ENCODE measurements around the gene SGMS1.
A peak's percentile ranks its signal among the peaks of the same experiment; 100 is the strongest.
"Not testable (repeated sequence)": the region's sequence is repeated elsewhere in the genome, so short reads cannot be mapped to it uniquely, and the experiment has no call there.

SGMS1 gene

GRCh38 chr10:50501478-50501877 lies 122.3 kb downstream of the SGMS1 start:
- peaks cover 5% of the 10 kb centered on the region for H3K4me1 Mint-ChIP-seq
- no peak overlapping the region for H3K4me3 Mint-ChIP-seq
- no peaks in the 10 kb centered on the region for H3K36me3 Mint-ChIP-seq (ENCODE audit: low read depth)
- no peak overlapping the region for H3K27ac Mint-ChIP-seq
- H3K9me3 Mint-ChIP-seq: no peaks in the 10 kb centered on the region
- TF ChIP-seq CTCF (IDR thresholded peaks at IDR 0.05; ENCODE audit: unreplicated experiment in 3 of 3): no peak
- peaks cover 3% of the 10 kb centered on the region for H3K27me3 Mint-ChIP-seq (ENCODE audit: low read depth)

GRCh38 chr10:50498465-50498864 lies 125.3 kb downstream of the SGMS1 start:
- no peak for TF ChIP-seq CTCF (IDR thresholded peaks at IDR 0.05; ENCODE audit: unreplicated experiment in 3 of 3)
- H3K9me3 Mint-ChIP-seq: no peaks in the 10 kb centered on the region
- H3K27me3 Mint-ChIP-seq (ENCODE audit: low read depth): peaks cover 3% of the 10 kb centered on the region
- no peak overlapping the region for H3K27ac Mint-ChIP-seq
- no peaks in the 10 kb centered on the region for H3K36me3 Mint-ChIP-seq (ENCODE audit: low read depth)
- no peak overlapping the region for H3K4me3 Mint-ChIP-seq
- H3K4me1 Mint-ChIP-seq: peaks cover 5% of the 10 kb centered on the region

- Mint-ChIP-seq H3K36me3 (ENCODE audit: low read depth) (no peaks in the 10 kb centered on the region), H3K4me3 (no peak overlapping the region), H3K27ac (peak overlapping the region in 2 of 3 experiments; percentile 35 to 55), H3K4me1 (peaks cover 5% of the 10 kb centered on the region), H3K9me3 (no peaks in the 10 kb centered on the region), H3K27me3 (ENCODE audit: low read depth) (peaks cover 3% of the 10 kb centered on the region)
- TF ChIP-seq CTCF (IDR thresholded peaks at IDR 0.05; ENCODE audit: unreplicated experiment in 3 of 3): no peak
Observed at GRCh38 chr10:50497758-50498157, 126.0 kb downstream of the SGMS1 start.

GRCh38 chr10:50496228-50496627 lies 127.5 kb downstream of the SGMS1 start:
- Mint-ChIP-seq H3K4me3 (no peak overlapping the region), H3K9me3 (no peaks in the 10 kb centered on the region), H3K27me3 (ENCODE audit: low read depth) (peaks cover 3% of the 10 kb centered on the region), H3K27ac (no peak overlapping the region), H3K4me1 (peaks cover 5% of the 10 kb centered on the region), H3K36me3 (ENCODE audit: low read depth) (no peaks in the 10 kb centered on the region)
- no peak for TF ChIP-seq CTCF (IDR thresholded peaks at IDR 0.05; ENCODE audit: unreplicated experiment in 3 of 3)

GRCh38 chr10:50490241-50490640 lies 133.5 kb downstream of the SGMS1 start:
- TF ChIP-seq CTCF (IDR thresholded peaks at IDR 0.05; ENCODE audit: unreplicated experiment in 3 of 3): no peak

GRCh38 chr10:50484550-50484949 lies 139.2 kb downstream of the SGMS1 start:
- H3K4me3 Mint-ChIP-seq; H3K4me1 Mint-ChIP-seq; H3K27me3 Mint-ChIP-seq (ENCODE audit: low read depth); H3K27ac Mint-ChIP-seq: not testable (repeated sequence)
- Mint-ChIP-seq H3K36me3 (ENCODE audit: low read depth) (peaks cover 22% of the 10 kb centered on the region), H3K9me3 (peaks cover 40% of the 10 kb centered on the region)

More at GRCh38 chr10:50490241-50490640, 133.5 kb downstream of the SGMS1 start:
- H3K36me3 Mint-ChIP-seq (ENCODE audit: low read depth): peaks cover under 1% of the 10 kb centered on the region
- H3K27me3 Mint-ChIP-seq (ENCODE audit: low read depth): no peaks in the 10 kb centered on the region
- H3K4me1 Mint-ChIP-seq: no peaks in the 10 kb centered on the region
- H3K4me3 Mint-ChIP-seq: no peak overlapping the region
- H3K27ac Mint-ChIP-seq: no peak overlapping the region
- H3K9me3 Mint-ChIP-seq: peaks cover 7% of the 10 kb centered on the region
